CD4-positive, alpha-beta T cell treated with Interleukin-6 for 4 hours (primary cell): ENCODE results near the gene OR11L1.

Experiments
- DNase-seq: peaks from one replicate; pipeline ENCODE4 v3.0.0-alpha.2; 2020; ENCODE audit warnings: mixed read lengths

OR11L1 gene

DNA sequence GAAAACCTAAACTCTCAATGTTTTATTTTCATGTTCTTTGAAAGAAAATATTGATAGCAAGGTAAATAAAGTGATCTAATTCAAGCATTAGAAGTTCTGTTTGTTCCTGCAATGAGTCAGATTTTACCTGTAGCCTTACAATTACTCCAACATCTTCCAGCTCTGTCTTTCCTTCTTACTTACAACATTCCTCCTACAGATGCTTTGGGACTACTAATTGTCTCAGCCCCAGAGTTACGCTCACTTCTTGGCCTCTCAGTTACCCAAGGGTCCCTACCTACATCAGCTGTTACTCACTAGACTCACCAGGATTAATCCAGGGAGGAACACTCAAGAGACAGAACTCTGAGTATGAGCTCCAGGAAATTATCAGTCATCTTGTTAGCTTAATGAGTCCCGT is 44.2 kb downstream of the OR11L1 start:
- no peak for DNase-seq
